K562 (cell line): ENCODE results near the gene CTSZ. TPM values are rescaled to one million over a fixed set of nuclear protein-coding genes. Genes with fewer than 3 reads are reported as not detected.
A peak's percentile ranks its signal among the peaks of the same experiment; 100 is the strongest.

ENCODE experiments used
- BACH1 ChIP-seq: fragments of 200-800 bp; sonication (Bioruptor generic); IDR thresholded peaks from 2 replicates; pipeline ENCODE4 v1.6.1; 2016; ENCODE audit warnings: missing genetic modification characterization, missing compliant biosample characterization
- BRF2 ChIP-seq: IDR thresholded peaks from 3 replicates; pipeline ENCODE4 v1.6.1; 2011; ENCODE audit warnings: borderline replicate concordance, mild to moderate bottlenecking; ENCODE audit not compliant: insufficient read length, insufficient read depth
- DNMT1 ChIP-seq: fragments of 450-650 bp; IDR thresholded peaks from 2 replicates; pipeline ENCODE4 v1.6.1; 2016; ENCODE audit warnings: antibody characterized with exemption, mild to moderate bottlenecking
- FOXM1 ChIP-seq, 2 experiments: fragments of 450-650 bp in 1 of 2; sonication (generic) in 1 of 2; formaldehyde crosslinking in 1 of 2; IDR thresholded peaks; 2 replicates each; pipeline versions ENCODE4 v1.6.1 to v1.9.0; 2017 to 2022; ENCODE audit warnings: low read depth in 2 of 2, mild to moderate bottlenecking in 2 of 2, missing genetic modification reagents in 1 of 2, moderate library complexity in 1 of 2
- MIER1 ChIP-seq: fragments of 450-650 bp; IDR thresholded peaks from 2 replicates; pipeline ENCODE4 v1.6.1; 2016; ENCODE audit warnings: antibody characterized with exemption, mild to moderate bottlenecking, low read depth
- MLLT1 ChIP-seq, 2 experiments: fragments of 450-650 bp; IDR thresholded peaks; 2 replicates each; pipeline ENCODE4 v1.6.1; 2016
- NONO ChIP-seq, 2 experiments: fragments of 200-400 bp in 1 of 2; fragments of 450-650 bp in 1 of 2; formaldehyde crosslinking in 1 of 2; IDR thresholded peaks; 2 replicates each; pipeline ENCODE4 v1.6.1; 2017; ENCODE audit warnings: low read depth in 2 of 2, mild to moderate bottlenecking in 2 of 2, moderate library complexity in 2 of 2, low read length in 1 of 2
- PCBP2 ChIP-seq: fragments of 200-400 bp; formaldehyde crosslinking; IDR thresholded peaks from 2 replicates; pipeline ENCODE4 v1.6.1; 2018; ENCODE audit warnings: low read length, low read depth, mild to moderate bottlenecking, moderate library complexity; ENCODE audit not compliant: poor library complexity, severe bottlenecking
- SIN3A ChIP-seq, 2 experiments: fragments of 150-350 bp in 1 of 2; IDR thresholded peaks; 2 replicates each; pipeline ENCODE4 v1.6.1; 2011 to 2016; ENCODE audit warnings: borderline replicate concordance in 2 of 2, low read depth in 2 of 2, low read length in 2 of 2, mild to moderate bottlenecking in 2 of 2, moderate library complexity in 2 of 2; ENCODE audit not compliant: control insufficient read depth in 1 of 2
- SMAD4 ChIP-seq: fragments of 250-450 bp; sonication (Bioruptor Pico); conservative IDR thresholded peaks from 2 replicates; pipeline ENCODE4 v1.8.0; 2021; ENCODE audit warnings: inconsistent platforms, mild to moderate bottlenecking, moderate library complexity
- SREBF1 ChIP-seq: fragments of 150-350 bp; IDR thresholded peaks from 2 replicates; pipeline ENCODE4 v1.6.1; 2014; ENCODE audit warnings: antibody characterized with exemption, low read depth, low read length, borderline replicate concordance
- TCF7L2 ChIP-seq: fragments of 150-350 bp; IDR thresholded peaks from 2 replicates; pipeline ENCODE4 v1.6.1; 2016; ENCODE audit warnings: low read depth, mild to moderate bottlenecking, low read length, moderate library complexity
- XRCC3 ChIP-seq: fragments of 450-650 bp; IDR thresholded peaks from 2 replicates; pipeline ENCODE4 v1.6.1; 2017; ENCODE audit warnings: mild to moderate bottlenecking, moderate library complexity
- XRCC4 ChIP-seq: IDR thresholded peaks from one replicate; pipeline ENCODE4 v1.6.1; 2011; ENCODE audit not compliant: insufficient read depth, insufficient read length; ENCODE audit errors: extremely low read depth
- ZFX ChIP-seq: sonication (generic); formaldehyde crosslinking; IDR thresholded peaks from 2 replicates; pipeline ENCODE4 v1.8.0; 2022; ENCODE audit warnings: mild to moderate bottlenecking, missing genetic modification reagents, moderate library complexity
- ZNF143 ChIP-seq: sonication (generic); formaldehyde crosslinking; IDR thresholded peaks from 2 replicates; pipeline ENCODE4 v1.9.0; 2022; ENCODE audit warnings: mild to moderate bottlenecking, missing genetic modification reagents
- ZNF639 ChIP-seq, 2 experiments: fragments of 200-800 bp in 1 of 2; sonication (Bioruptor generic) in 1 of 2; sonication (generic) in 1 of 2; formaldehyde crosslinking in 1 of 2; IDR thresholded peaks in 1 of 2; conservative IDR thresholded peaks in 1 of 2; 2 replicates each; pipeline versions ENCODE4 v1.5.0 to v1.6.1; 2016 to 2020; ENCODE audit warnings: missing compliant biosample characterization in 1 of 2, missing genetic modification characterization in 1 of 2, missing genetic modification reagents in 1 of 2
- polyA plus RNA-seq, 8 experiments: library from polyadenylated mRNA; depleted of rRNA in 4 of 8; stranded (reverse) in 5 of 8; unstranded in 3 of 8; fragments of >200 nt; fragmentation: Nextera tagmentation in 2 of 8; fragmentation: Illumina TruSeq in 1 of 8; extraction: Ambion mirVana in 2 of 8; extraction: Trizol in 1 of 8; gene quantifications; 2 replicates each; pipeline versions ENCODE4 v1.2.1 to v1.2.3, GENCODE V29; 2011 to 2014; ENCODE audit warnings: inconsistent platforms in 1 of 8, missing spikeins in 1 of 8
- total RNA-seq, 7 experiments: library from RNA; depleted of rRNA in 6 of 7; stranded (reverse); fragments of >200 nt in 6 of 7; fragmentation: Illumina TruSeq in 2 of 7; extraction: Trizol in 2 of 7; gene quantifications; 2 replicates each; pipeline versions ENCODE4 v1.2.1 to v1.2.3, GENCODE V29; 2011 to 2021; ENCODE audit warnings: low replicate concordance in 1 of 7

The CTSZ gene
- total and polyA plus RNA-seq, 9 of the 15 experiments (the other 6 are each of a cell fraction or from before 2014, with no cell fraction given): 1.6 to 143 (median 82.8) TPM

GRCh38 chr20:58980711-58981627 lies 26.1 kb downstream of the CTSZ start, which contains the start of gene NELFCD (continued):
- no peak for TF ChIP-seq XRCC4
- no peak for TF ChIP-seq FOXM1 (IDR thresholded peaks at IDR 0.05; ENCODE audit: low read depth)
- no peak for TF ChIP-seq FOXM1 (CRISPR knock-in tag; IDR thresholded peaks at IDR 0.05; ENCODE audit: low read depth)
- TF ChIP-seq ZNF639 (CRISPR knock-in tag; conservative IDR thresholded peaks at IDR 0.05 in 1 of 2, IDR thresholded peaks at IDR 0.05 in 1 of 2): peak in 1 of 2 experiments; percentile 80; a peak in 2 of 4 replicates
- peak; percentile 66; the same call in 1 of the 2 replicates for TF ChIP-seq ZFX (CRISPR knock-in tag)
- TF ChIP-seq TCF7L2: peak; percentile 67
- peak in 1 of 2 experiments; percentile 65; a peak in 1 of 4 replicates for TF ChIP-seq SIN3A (IDR thresholded peaks at IDR 0.05; ENCODE audit: borderline replicate concordance in 2 of 2, control insufficient read depth in 1 of 2, low read depth in 2 of 2, low read length in 2 of 2)
- TF ChIP-seq SMAD4 (CRISPR knock-in tag): peak; percentile 35; the same call in 1 of the 2 replicates
- no peak for TF ChIP-seq XRCC3
- TF ChIP-seq MLLT1 (IDR thresholded peaks at IDR 0.05): no peak
- TF ChIP-seq BRF2: no peak
- TF ChIP-seq SREBF1: no peak
- no peak for TF ChIP-seq MIER1
- TF ChIP-seq ZNF143: no peak
- TF ChIP-seq PCBP2: no peak
- no peak for TF ChIP-seq DNMT1
- TF ChIP-seq BACH1 (tag): no peak
- TF ChIP-seq NONO (IDR thresholded peaks at IDR 0.05; ENCODE audit: low read depth in 2 of 2, low read length in 1 of 2): peak in 1 of 2 experiments; percentile 82; a peak in 2 of 4 replicates
- TF ChIP-seq, all 486 proteins: peak for 73
